GM19239 (cell line): Measurements from ENCODE around the gene VPS52.

Experiments
- DNase-seq: peaks from one replicate; pipeline ENCODE4 v3.0.0; 2011; ENCODE audit warnings: low spot score; ENCODE audit not compliant: insufficient read length
- FAIRE-seq: peaks from 2 replicates; lab custom pipeline; 2011; peaks lifted over from hg19 to GRCh38; lab: Jason Lieb, UNC

VPS52 gene

DNA sequence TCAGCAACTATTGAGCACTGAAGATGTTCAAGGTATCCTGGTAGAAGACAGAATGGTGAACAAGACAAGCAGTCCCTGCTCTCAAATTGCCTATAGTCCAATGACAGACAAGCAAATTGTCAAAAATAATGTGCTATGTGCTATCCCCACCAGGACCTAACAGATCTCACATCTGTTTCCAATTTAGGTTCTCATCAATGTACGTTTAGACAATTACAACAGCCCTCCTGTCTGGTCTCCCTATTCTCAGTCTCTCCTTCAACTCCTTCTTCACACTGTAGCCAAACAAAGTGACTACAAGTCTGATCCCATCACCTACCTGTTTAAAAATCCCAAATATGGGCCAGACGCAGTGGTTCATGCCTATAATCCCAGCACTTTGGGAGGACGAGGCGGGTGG, 34.7 kb upstream of the VPS52 start:
- no peak for DNase-seq
- no peak for FAIRE-seq

DNA sequence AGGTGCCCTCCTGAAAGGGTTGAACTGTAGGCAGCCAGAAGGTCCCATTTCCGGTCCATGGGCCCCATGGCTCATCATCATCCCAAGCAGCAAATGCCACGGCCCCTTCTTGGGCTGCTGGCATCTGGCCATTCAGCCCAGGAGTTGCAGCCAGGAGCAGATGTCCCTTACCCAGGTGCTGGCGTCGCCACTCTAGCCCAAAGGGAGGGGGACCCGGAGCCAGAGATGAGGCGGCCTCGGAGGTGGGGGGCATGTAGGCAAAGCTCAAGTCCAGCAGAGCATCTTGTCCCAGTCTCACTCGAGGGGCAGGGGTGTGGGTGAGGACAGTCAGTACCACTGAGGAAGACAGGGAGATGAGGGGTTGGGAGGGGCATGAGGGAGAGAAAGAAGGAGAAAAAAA, 33.4 kb upstream of the VPS52 start:
- no peak for FAIRE-seq
- no peak for DNase-seq

DNA sequence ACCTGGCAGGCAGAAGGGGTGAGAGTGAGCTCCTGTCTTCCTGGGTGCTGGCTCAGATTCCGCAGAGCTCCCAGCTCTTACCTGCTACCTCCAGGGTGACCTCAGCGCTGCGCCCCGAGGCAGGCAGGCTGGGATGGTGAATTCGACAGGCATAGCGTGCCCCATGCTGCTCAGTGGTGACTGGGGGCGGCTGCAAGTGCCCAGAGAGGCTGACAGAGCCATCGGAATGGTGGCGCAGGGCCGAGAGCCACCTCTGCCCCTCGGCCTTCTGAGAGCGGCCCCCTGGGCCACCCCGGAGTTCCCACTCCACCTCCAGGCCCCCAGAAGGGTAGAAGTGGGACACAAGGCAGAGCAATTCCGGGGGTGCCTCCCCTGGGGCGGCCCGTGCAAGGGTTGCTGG, 32.5 kb upstream of the VPS52 start:
- DNase-seq (no peak), FAIRE-seq (no peak)

DNA sequence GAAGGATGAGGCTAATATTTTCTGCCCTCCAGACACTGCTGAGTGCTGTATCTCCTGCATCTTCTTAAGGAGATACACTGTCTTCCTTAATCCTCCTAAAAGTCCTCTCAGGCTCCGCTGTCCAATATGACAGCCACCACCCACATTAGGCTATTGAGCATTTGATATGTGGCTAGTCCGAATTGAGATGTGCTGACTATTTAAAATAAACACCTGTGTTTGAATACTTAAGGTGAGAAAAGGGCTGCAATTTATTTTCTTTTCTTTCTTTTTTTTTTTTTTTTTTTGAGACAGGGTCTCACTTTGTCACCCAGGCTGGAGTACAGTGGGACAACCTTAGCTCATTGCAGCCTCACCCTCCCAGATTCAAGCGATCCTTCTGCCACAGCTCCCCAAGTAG, 30.2 kb upstream of the VPS52 start:
- FAIRE-seq (no peak), DNase-seq (no peak)

DNA sequence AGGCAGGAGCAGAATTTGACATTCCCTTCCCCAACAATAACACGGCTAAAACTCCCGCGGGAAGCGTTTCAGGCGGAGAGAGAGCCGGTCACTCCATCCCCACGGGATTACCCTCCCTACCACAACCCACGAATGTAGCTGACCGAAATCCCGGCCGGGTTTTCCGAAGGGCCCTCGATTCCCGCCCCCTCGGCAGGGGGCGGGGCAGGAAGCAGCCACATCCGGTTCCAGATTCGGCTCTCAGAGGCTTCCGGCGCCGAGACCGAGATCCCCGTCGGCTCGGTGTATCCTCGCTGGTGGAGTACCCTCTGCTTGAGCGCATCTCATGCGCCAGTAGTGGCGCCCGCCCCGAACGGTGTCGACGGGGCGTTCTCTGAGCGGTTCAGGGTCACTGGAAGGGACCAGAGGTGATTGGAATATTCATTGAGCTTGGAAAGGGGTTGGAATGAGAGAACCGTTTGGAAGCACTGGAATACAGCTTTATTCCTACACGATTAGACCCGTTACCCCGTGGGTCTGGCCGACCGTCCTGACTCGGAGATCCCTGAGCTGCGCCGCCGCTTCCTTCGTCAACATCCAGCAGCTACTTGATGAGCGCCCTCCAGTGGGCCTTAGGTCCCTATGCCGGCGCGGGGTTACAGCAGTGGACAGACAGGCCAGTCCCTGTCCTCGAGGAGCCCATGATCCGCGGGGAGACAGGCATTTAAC, 27.7 kb upstream of the VPS52 start:
- DNase-seq (peak; percentile 82), FAIRE-seq (peak; percentile 94)

DNA sequence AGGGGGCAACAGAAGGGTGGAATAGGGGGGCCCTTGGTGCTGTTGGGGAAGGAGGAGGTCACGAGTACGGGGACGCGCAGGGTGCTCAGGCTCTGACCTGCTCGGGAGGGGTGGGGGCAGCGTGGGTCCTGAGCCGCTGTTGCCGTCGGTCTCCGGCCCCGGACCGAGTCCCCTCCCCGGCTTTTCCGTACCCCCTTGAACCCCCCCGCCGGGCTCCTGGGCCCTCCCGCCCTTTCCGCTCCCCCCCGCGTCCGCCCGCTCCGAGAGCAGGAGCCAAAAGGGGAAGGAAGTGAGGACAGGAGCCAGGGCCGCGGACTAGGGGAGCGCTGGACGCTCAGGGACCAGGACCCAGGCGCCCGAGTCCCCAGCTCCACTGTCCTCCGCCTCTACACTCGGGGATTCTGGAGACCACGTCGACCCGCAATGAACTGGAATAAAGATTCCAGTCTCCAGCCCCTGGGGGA, 27.1 kb upstream of the VPS52 start, which contains the start of gene RGL2:
TSS of gene RGL2 (minus strand) at position 170 of the 464 bp plus-strand sequence. CDS start 332 bp downstream, outside the sequence.
- FAIRE-seq (peak; percentile 4), DNase-seq (peak; percentile 38)

DNA sequence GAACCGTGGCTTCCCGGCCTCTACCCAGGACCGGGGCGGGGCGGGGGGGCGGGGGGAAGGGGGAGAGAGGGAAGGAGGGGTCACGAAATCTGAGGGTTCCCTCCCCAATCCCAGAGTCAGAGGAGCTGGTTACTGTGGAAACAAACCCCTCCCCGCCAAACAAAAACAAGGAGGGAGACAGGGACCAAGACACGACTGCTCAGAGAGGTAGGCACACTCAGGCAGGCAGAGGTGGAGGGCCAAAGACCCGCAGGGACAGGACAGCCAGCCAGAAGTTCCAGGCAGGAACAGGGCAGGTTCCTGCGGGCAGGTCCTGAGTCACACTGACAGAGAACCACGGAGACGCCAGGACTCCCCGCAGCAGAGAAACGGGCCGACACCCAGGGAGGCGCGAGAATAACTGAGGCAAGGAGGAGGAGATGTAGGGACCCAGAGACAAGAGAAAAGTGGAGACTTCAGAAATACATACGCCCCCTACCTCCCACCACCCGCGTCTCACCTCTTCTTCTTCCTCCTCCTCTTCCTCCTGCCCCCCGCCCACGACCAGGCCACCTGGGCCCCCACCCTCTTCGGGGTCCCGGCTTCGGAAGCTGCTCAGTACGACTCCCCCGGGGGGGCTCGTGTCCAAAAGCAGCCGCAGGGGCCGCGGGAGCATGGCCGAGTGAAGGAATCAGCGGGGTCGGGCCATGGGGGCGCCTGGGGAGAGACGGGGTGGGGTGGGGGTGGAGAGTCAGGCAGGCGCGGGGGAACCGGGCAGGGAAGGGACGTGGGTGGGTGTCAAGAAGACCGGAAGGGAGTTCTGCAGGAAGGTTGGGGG, 26.5 kb upstream of the VPS52 start:
- peak; percentile 61 for DNase-seq
- peak; percentile 56 for FAIRE-seq

DNA sequence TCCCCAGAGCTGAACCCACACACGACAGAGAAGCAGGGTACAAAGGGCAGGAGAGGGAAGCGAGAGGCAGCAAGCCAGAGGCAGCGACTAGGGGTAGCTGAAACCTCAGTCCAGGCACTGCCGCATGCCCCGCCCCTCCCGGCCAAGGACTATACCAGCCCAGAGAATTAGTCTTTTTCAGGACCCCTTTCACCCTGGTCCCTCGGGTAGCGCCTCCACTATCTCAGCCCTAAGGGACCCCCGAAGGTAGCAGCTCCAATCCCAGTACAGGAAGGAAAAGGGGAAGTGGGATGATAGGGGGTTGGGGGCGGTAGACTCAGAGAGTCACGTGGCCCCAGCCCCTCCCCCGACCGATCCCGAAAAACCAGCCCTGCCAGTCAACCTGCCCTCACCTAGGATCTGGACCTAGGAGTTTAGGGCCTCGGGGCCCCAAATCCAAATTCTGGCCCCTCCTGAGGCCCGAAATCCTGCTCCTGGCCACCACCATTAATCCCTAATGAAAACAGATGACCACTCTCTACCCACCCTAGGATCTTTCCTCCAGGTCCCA, 25.8 kb upstream of the VPS52 start:
- FAIRE-seq (no peak), DNase-seq (no peak)

DNA sequence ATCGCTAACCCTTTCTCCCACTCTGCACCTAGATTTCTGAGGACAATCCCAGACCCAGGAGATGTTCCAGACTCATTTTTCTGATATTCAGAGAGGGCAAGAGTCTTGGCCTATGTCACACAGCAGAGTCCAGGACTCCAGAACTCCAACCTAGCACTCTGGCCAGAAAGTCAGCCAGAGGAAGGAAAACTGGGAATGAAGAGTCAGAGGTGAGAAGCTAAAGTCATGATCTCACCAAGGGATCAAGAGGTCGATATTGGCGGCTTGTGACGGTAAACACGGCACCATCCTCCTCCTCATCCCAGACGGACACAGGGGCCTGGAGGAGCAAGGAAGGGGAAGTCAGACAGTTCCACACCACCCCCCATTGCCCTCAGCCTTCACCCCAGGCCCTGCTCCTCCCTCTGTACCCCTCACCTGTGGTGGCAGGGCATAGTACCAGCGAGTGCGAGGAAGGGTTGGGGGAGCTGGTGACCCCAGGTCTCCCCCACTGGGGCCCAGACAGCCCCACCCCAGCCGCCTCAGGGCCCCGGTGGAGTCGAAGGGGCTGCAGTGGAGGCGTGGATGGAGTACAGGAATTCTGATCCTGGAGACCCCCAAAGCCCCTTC, 25.2 kb upstream of the VPS52 start:
- no peak for DNase-seq
- no peak for FAIRE-seq

DNA sequence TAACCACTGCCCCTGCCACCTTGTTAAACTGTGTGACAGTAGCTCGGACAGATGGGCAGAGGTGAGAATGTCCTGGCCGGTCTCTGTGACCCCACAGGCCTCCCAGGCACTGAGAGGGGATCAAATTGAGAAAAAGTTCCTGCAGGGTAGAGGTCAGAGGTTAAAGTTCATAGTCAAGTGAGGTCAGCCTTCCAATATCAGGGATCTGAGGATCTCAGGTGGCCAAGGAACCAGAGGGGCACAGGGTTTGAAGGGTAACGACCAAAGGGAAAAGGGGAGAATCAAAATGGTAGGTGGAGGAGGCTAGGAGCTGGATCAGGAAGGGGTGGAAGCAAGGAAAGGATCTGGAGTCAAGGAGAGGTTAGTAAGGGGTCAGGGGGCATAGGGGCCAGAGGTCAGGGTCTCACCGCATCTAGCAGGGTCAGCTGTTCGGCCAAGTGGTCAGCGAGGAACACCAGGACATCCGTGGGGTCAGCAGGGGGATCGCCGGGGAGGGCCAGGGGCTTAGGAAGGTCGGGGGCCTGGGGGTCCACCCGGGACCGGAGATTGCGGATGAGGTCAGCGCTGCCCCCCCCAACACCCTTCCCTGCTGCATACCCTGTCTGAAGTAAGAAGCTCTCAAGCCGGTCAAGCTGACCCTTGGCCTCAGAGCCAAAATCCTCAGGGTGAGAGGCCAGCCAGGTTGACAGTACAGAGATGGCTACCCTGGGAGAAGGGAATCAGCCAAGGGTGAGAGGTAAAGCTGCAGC, 24.1 kb upstream of the VPS52 start:
- no peak for FAIRE-seq
- DNase-seq: no peak

DNA sequence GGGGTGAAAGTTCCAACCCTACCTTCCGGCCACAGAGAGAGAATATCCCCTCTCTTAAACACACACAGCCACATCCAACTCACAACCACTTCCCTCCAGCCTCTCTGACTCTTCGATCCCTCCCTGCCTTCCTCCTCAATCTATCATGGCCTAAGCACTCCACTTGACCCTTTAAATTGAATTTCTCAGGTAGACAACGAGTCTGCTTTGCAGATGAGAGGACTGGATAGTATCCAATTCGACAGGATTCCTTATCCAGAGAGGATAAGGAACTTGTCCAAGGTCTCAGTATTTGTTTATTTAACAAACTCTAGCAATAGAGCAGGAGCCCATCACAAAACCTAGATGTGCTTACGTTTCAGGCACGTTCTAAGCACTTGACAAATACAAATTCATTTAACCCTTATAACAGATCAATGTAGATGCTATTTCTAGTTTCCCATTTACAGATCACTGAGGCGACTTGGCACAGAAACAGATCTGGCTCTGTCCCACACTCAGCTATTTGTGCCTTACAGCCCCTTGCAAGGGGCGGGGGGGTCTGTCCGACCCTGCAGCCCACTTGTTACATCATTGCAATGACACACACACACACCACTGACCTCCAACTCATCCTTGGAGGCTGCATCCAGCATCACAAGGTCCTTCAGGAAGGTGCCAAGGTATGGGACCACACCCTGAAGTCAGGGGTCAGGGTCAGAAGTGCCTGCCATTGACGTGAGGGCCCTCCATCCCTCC, 22.6 kb upstream of the VPS52 start:
- FAIRE-seq (no peak), DNase-seq (no peak)

DNA sequence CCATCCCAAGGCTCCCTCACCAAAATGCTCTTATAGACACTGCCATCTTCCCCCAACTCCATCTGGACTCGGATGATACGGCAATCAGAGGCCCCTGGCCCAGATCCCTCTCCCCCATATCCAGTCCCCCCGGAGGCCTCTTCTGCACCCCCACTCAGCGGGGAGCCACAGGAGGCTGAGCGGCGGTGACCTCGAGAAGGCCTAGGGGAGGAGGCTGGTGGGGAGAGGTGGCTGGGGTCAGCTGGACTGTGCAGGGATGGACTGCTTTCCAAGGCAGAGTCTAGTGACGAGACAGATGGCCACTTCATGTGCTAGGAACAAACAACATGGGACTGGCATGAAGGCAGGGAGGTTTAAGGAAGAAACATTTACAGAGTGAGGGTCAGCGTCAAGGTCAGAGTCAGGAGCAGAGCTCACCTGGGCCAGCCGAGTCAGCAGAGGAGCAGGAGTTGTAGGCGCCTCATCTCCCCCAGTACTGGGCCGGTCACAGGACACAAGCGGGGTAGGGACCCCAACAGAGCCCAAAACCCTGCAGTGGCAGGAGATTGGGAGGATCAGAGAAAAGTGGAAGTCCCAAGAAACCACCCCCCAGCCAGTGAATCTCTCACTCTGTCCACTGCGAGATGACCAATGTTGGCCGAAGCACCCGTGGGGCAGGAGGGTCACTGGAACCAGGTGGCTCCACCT, 21.5 kb upstream of the VPS52 start:
- FAIRE-seq (no peak), DNase-seq (no peak)

DNA sequence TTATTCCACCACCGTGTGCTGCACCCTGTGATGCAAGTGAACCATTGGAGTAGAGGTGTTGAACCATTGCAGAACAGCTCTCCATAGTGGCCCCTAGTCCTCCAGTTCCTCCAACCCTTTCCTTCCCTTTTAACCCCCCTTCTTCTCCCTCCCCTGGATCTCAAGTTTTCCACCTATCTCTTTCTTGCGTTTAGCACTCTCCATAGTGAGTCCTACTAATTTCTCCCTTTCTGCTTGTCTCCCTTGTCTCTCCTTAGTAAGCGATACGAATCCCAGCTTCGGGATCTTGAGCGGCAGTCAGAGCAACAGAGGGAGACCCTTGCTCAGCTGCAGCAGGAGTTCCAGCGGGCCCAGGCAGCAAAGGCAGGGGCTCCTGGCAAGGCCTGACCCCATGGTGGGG, 18.8 kb upstream of the VPS52 start:
- DNase-seq (no peak), FAIRE-seq (no peak)

DNA sequence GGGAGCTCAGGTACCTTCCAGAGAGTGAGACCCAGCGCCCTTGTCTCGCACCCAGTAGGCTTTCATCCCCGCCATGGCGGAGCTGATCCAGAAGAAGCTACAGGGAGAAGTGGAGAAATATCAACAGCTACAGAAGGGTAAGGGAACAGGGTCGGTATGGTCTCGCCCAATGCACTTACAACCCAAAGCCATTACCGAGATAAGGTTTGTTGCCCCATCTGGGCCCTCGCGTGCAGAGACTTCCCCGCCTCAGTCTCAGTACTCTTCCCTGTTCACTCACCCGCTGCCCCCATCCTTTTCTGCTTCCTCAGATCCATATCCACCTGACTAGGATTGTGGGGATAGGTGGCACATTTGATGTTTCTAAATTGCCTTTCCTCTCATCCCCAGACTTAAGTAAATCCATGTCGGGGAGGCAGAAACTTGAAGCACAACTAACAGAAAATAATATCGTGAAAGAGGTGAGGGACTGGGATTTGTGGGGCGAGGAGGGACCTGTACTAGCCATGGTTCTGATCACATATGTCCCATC, 18.2 kb upstream of the VPS52 start:
- FAIRE-seq: peak; percentile 23
- DNase-seq: no peak

DNA sequence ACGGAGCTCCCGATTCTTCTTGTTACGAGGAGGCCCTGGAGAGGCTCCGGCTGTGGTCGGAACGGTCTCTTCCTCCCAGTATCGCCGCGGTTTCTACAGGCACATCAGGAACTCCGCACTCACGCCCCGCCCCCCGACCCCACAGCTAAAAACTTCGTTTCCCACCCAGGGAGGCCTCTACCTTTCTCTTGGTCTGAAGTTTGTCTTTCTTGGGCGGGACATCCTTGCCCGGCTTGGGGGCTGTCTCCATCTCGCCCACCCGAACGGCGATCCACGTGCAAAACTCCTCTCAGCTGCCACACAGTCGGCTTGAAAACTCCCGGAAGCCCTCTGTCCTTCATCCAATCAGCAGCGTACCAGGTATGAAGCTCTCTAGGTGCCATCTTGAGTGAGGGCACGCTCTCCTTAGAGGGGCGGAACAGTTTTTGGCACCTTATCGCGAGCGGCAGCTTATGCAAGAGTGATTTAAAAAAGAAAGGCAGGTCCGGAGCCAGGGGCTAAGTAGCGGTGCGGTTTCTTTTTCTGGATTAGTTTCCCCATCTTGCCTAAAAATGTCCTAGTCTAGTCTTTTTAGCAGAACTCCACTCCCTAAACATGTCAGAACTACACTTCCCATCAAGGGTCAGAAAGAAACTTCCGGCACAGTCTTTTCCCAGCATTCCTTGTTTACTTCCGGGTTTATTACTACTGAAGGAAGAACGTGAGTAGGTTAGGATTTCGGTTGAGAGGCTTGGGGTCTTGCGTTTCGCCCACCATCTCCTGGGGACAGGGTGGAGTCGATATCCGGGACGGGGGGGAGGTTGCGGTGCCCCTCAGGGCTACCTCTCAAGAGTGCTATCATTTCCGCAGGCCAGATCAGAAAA, 17.5 kb upstream of the VPS52 start, which contains the start of the genes PFDN6 and WDR46:
TSS of gene PFDN6 (plus strand) at position 681 of the 863 bp plus-strand sequence. CDS start 256 bp downstream, outside the sequence.
TSS of gene WDR46 (minus strand) at position 319 of the 863 bp plus-strand sequence. CDS start at position 250, 69 bp downstream.
- DNase-seq (peak; percentile 82), FAIRE-seq (peak; percentile 95)

DNA sequence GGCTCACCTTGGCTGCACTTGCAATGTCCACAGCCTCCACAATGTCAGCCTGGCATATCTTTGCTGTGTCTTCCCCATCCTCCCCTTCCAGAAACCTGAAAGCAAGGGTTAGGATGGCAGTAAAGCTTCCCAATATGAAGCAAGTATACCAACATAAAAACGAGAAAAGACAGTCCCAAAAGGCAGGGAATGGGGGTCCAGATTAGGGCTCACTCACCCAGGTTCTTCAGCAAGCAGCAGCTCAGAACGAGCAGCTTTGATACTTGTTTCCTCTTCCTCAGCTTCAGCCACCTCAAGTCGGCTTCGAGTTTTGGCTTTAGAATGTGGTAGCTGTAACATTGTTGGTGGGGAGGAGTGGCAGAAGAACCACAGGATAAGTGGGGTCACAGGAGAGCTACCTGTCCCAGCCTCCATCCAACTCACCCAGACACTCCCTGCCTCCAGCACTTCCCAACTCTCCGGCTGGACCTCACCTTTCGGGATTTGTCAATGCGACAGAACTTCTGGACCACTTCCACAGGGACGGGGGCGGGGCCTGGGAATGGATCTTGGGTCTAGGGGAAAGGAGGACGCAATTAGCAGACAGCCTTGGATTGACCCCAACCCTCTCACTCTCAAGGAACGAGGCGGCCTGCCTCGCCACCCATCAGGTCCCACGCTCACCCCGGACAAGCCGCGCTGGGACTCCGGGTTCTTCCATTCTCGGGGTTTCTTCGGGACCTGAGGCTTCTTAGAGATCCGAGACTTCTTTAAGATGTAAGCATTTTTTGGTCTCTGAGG, 16.7 kb upstream of the VPS52 start:
- no peak for FAIRE-seq
- DNase-seq: no peak
